Prostate gland (tissue), 2 donors: ENCODE measurements around the gene TMEM86A. TPM values are rescaled to one million over a fixed set of nuclear protein-coding genes. Genes with fewer than 3 reads are reported as not detected.

Experiments used
- DNase-seq: peaks from one replicate; pipeline ENCODE4 v3.0.0-alpha.2; 2019; ENCODE audit warnings: low spot score
- H3K27ac ChIP-seq, 2 donors: fragments of 200-600 bp; sonication (generic); 2 replicates each; pipeline ENCODE4 v1.5.1; 2017 to 2019
- H3K27me3 ChIP-seq: fragments of 200-600 bp; sonication (generic); replicated peaks from 2 replicates; pipeline ENCODE4 v1.5.1; 2019; ENCODE audit not compliant: insufficient read depth
- H3K36me3 ChIP-seq, 2 donors: fragments of 200-600 bp; sonication (generic); 1 replicate in 1 of 2; 2 replicates in 1 of 2; pipeline versions ENCODE4 v1.5.1 to v1.8.1; 2017 to 2019
- H3K4me1 ChIP-seq: fragments of 200-600 bp; sonication (generic); replicated peaks from 2 replicates; pipeline ENCODE4 v1.5.1; 2019
- H3K4me3 ChIP-seq, 2 donors: fragments of 200-600 bp; sonication (generic); 2 replicates each; pipeline ENCODE4 v1.5.1; 2017 to 2019
- H3K9me3 ChIP-seq: fragments of 200-600 bp; sonication (generic); 2 replicates; pipeline ENCODE4 v1.5.1; 2017
- POLR2A ChIP-seq: fragments of 450-650 bp; IDR thresholded peaks from one replicate; pipeline ENCODE4 v1.6.1; 2016; ENCODE audit warnings: antibody characterized with exemption, mild to moderate bottlenecking
- POLR2AphosphoS5 ChIP-seq: sonication (generic); formaldehyde crosslinking; IDR thresholded peaks from one replicate; pipeline ENCODE4 v1.6.1; 2017; ENCODE audit warnings: antibody characterized with exemption
- WGBS: methylation state at CpG from one replicate; pipeline ENCODE4 v1.1.5; 2018; 5-methylcytosine and 5-hydroxymethylcytosine counted together
- intact Hi-C: fragments of 100-400 bp; cut with DNase I; formaldehyde crosslinking; loops from one replicate; pipeline ENCODE4 v1.14.2; 2022
- total RNA-seq, 2 donors: library from RNA; depleted of rRNA; stranded (reverse); fragments of >200 nt; gene quantifications; one replicate each; pipeline ENCODE4 v1.1.0, GENCODE V29; 2016
- TF ChIP-seq, protein P1 (sequence below), 4 experiments: fragments of 200-600 bp in 2 of 4; fragments of 450-650 bp in 2 of 4; sonication (generic) in 2 of 4; IDR thresholded peaks; 1 replicate in 3 of 4; 2 replicates in 1 of 4; pipeline ENCODE4 v1.5.1; 2016 to 2019; ENCODE audit warnings: antibody characterized with exemption in 4 of 4, mild to moderate bottlenecking in 2 of 4, moderate library complexity in 2 of 4

Gene TMEM86A
- total RNA-seq, 2 donors from 2014 or later = 3.2 to 6.5 TPM

DNA sequence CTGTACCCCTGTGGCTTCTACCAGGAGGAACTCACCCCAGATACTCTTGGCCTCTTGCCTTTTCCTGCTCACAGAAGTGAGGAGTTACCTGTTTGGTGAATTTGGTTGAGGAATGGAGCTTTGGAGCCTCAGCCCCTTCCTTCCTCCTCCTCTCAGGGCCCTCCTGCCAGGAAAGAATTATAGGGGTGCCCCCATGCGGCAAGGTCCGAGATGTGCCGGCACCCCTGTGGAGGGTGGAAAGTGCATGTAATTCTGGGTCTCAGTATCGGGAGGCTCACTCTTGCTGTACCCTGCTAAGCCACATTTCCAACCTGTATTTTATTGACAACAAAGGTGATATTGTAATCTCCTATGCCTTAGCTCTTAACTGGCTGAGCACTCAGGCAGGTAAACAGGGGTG lies 41.1 kb downstream of the TMEM86A start:
- intact Hi-C loops = loop anchor here (10.0 kb wide), 1 partner anchor 625 kb away; no protein-coding TSS in a partner anchor
- H3K27ac ChIP-seq = no peak overlapping the region
- H3K9me3 ChIP-seq = no peaks in the 10 kb centered on the region
- TF ChIP-seq POLR2A (no peak), POLR2AphosphoS5 (no peak)
- TF ChIP-seq, protein P1, sequence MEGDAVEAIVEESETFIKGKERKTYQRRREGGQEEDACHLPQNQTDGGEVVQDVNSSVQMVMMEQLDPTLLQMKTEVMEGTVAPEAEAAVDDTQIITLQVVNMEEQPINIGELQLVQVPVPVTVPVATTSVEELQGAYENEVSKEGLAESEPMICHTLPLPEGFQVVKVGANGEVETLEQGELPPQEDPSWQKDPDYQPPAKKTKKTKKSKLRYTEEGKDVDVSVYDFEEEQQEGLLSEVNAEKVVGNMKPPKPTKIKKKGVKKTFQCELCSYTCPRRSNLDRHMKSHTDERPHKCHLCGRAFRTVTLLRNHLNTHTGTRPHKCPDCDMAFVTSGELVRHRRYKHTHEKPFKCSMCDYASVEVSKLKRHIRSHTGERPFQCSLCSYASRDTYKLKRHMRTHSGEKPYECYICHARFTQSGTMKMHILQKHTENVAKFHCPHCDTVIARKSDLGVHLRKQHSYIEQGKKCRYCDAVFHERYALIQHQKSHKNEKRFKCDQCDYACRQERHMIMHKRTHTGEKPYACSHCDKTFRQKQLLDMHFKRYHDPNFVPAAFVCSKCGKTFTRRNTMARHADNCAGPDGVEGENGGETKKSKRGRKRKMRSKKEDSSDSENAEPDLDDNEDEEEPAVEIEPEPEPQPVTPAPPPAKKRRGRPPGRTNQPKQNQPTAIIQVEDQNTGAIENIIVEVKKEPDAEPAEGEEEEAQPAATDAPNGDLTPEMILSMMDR (IDR thresholded peaks at IDR 0.05) = no peak
- no peaks in the 10 kb centered on the region for H3K27me3 ChIP-seq
- H3K4me1 ChIP-seq = no peaks in the 10 kb centered on the region
- H3K36me3 ChIP-seq = no peaks in the 10 kb centered on the region
- H3K4me3 ChIP-seq = no peak overlapping the region
- 60% methylated on average over 4 of the region's 4 CpGs for WGBS
- no peak for DNase-seq

GRCh38 chr11:18741783-18742182 lies 43.2 kb downstream of the TMEM86A start:
- H3K27ac ChIP-seq = no peak overlapping the region
- 92% methylated on average over 3 of the region's 3 CpGs for WGBS
- no peaks in the 10 kb centered on the region for H3K9me3 ChIP-seq
- no peak overlapping the region for H3K4me3 ChIP-seq
- TF ChIP-seq, protein P1 (IDR thresholded peaks at IDR 0.05) = no peak
- TF ChIP-seq POLR2A = no peak
- H3K4me1 ChIP-seq = no peaks in the 10 kb centered on the region
- intact Hi-C loops = no loop called here
- H3K36me3 ChIP-seq = no peaks in the 10 kb centered on the region
- no peaks in the 10 kb centered on the region for H3K27me3 ChIP-seq
- no peak for DNase-seq

- H3K9me3 ChIP-seq = no peaks in the 10 kb centered on the region
- 91% methylated on average over 10 of the region's 10 CpGs for WGBS
- no peak overlapping the region for H3K4me3 ChIP-seq
- H3K27ac ChIP-seq = no peak overlapping the region
- H3K4me1 ChIP-seq = no peaks in the 10 kb centered on the region
- intact Hi-C loops = no loop called here
- no peak for DNase-seq
- H3K36me3 ChIP-seq = no peaks in the 10 kb centered on the region
- TF ChIP-seq POLR2A (no peak), POLR2AphosphoS5 (no peak)
- TF ChIP-seq, protein P1 (IDR thresholded peaks at IDR 0.05) = no peak
- H3K27me3 ChIP-seq = no peaks in the 10 kb centered on the region
Measured at GRCh38 chr11:18743365-18743764, 44.8 kb downstream of the TMEM86A start.

DNA sequence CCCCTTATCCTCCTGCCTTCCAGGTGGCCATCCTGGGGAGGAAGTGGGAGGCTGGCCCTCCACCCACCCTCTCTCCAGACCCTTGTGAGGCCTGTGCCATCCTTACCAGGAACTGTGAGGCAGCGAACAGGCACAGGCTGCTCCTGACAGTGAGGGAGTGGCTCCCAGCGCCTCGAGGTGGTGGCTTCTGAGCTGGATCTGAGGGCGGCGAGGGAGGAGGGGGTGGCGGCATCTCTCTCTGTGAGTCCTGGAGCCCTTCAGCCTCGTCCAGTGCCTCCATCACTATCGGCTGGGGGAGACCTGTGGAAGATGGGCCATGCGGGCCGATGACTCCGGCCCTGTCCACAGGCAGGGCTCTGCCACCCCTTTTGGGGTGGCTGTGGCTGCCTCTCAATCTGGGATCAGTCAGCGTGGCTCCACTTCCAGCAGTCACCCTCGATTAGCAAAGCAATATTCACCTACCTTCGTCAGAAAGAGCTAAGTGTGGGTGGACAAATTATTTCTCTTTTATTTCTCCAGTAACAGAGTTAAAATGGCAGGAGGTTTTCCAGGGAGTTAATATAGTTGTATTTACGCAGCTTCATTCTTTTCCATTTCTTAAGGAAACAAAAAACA lies 45.4 kb downstream of the TMEM86A start:
- Histone ChIP-seq H3K36me3 (no peaks in the 10 kb centered on the region), H3K4me1 (no peaks in the 10 kb centered on the region), H3K4me3 (no peak overlapping the region), H3K27me3 (no peaks in the 10 kb centered on the region), H3K27ac (no peak overlapping the region), H3K9me3 (no peaks in the 10 kb centered on the region)
- intact Hi-C loops = no loop called here
- TF ChIP-seq POLR2AphosphoS5 = no peak
- TF ChIP-seq, protein P1 (IDR thresholded peaks at IDR 0.05) = no peak
- no peak for TF ChIP-seq POLR2A
- DNase-seq = no peak
- WGBS = 84% methylated on average over 15 of the region's 15 CpGs

DNA sequence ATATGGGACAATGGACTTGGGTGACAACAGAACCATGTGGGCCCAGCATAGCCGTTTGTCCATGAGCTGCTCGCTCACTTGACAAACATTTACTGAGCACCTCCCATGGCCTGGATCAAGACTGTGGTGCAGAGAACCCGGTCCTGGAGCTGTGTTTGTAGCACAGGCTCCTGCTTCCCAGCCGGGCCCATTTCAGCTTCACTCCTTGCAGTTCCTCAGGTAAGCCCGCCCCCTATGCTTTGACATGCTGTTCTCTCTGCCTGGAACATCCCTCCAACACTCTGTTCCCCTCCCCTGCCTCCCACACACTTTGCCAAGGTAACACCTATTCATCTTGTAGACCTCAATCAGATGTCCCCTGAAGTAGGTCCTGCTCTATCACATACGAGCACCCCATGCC lies 46.7 kb downstream of the TMEM86A start:
- intact Hi-C loops = no loop called here
- H3K9me3 ChIP-seq = no peaks in the 10 kb centered on the region
- no peaks in the 10 kb centered on the region for H3K27me3 ChIP-seq
- no peaks in the 10 kb centered on the region for H3K4me1 ChIP-seq
- no peak overlapping the region for H3K4me3 ChIP-seq
- DNase-seq = no peak
- WGBS = 74% methylated on average over 6 of the region's 6 CpGs
- no peak overlapping the region for H3K27ac ChIP-seq
- no peak for TF ChIP-seq POLR2A
- no peak for TF ChIP-seq POLR2AphosphoS5
- TF ChIP-seq, protein P1 (IDR thresholded peaks at IDR 0.05) = no peak
- H3K36me3 ChIP-seq = no peaks in the 10 kb centered on the region
